Common myeloid progenitor, CD34-positive (primary cell): Measurements from ENCODE around the gene FAM117B.
"Not testable (repeated sequence)": the region's sequence is repeated elsewhere in the genome, so short reads cannot be mapped to it uniquely, and the experiment has no call there.

Source experiments
- CTCF ChIA-PET: fragments of 350-600 bp; sonication (Branson Sonifier 250); formaldehyde crosslinking; loops from one replicate; lab custom pipeline; 2021; ENCODE audit warnings: antibody characterized with exemption; lab: Charles Lee
- POLR2A ChIA-PET: fragments of 350-600 bp; sonication (Branson Sonifier 250); formaldehyde crosslinking; loops from one replicate; lab custom pipeline; 2021; ENCODE audit warnings: antibody characterized with exemption; lab: Charles Lee
- DNase-seq, 3 donors: peaks; one replicate each; pipeline versions ENCODE4 v3.0.0 to v3.0.0-alpha.2; 2013
- H3K27ac ChIP-seq, 2 experiments: 1 replicate in 1 of 2; 2 replicates in 1 of 2; pipeline ENCODE4 v1.7.0; 2013; ENCODE audit warnings: inconsistent platforms in 2 of 2, low read length in 2 of 2, mild to moderate bottlenecking in 2 of 2, low read depth in 1 of 2, moderate library complexity in 1 of 2; ENCODE audit not compliant: severe bottlenecking in 2 of 2, insufficient read depth in 1 of 2, poor library complexity in 1 of 2
- H3K27me3 ChIP-seq, 5 experiments: replicated peaks in 2 of 5; 1 replicate in 3 of 5; 2 replicates in 2 of 5; pipeline versions ENCODE4 v1.6.1 to v1.7.0; 2013; ENCODE audit warnings: low read length in 4 of 5, mild to moderate bottlenecking in 2 of 5, moderate library complexity in 2 of 5, inconsistent platforms in 1 of 5; ENCODE audit not compliant: insufficient read depth in 5 of 5, control insufficient read depth in 4 of 5
- H3K36me3 ChIP-seq, 4 experiments: 1 replicate in 2 of 4; 2 replicates in 2 of 4; pipeline versions ENCODE4 v1.6.1 to v1.7.0; 2013; ENCODE audit warnings: low read length in 3 of 4, control low read depth in 1 of 4, mild to moderate bottlenecking in 1 of 4; ENCODE audit not compliant: control insufficient read depth in 4 of 4, insufficient read depth in 4 of 4
- H3K4me1 ChIP-seq, 4 experiments: 1 replicate in 3 of 4; 2 replicates in 1 of 4; pipeline versions ENCODE4 v1.6.1 to v1.7.1; 2013; ENCODE audit warnings: low read length in 3 of 4, mild to moderate bottlenecking in 3 of 4, control low read depth in 1 of 4, inconsistent platforms in 1 of 4, moderate library complexity in 1 of 4; ENCODE audit not compliant: control insufficient read depth in 4 of 4, insufficient read depth in 4 of 4; ENCODE audit errors: control extremely low read depth in 1 of 4
- H3K4me3 ChIP-seq, 7 experiments: 1 replicate in 4 of 7; 2 replicates in 3 of 7; pipeline versions ENCODE4 v1.5.1 to v1.7.0; 2013; ENCODE audit warnings: mild to moderate bottlenecking in 7 of 7, low read length in 6 of 7, moderate library complexity in 6 of 7, inconsistent platforms in 2 of 7, low read depth in 2 of 7, control low read depth in 1 of 7; ENCODE audit not compliant: insufficient read depth in 4 of 7, control insufficient read depth in 1 of 7; ENCODE audit errors: extremely low read depth in 1 of 7
- H3K9me3 ChIP-seq, 5 experiments: 1 replicate in 4 of 5; 2 replicates in 1 of 5; pipeline versions ENCODE4 v1.6.1 to v1.7.1; 2013; ENCODE audit warnings: low read length in 4 of 5, mild to moderate bottlenecking in 2 of 5, inconsistent platforms in 1 of 5, low read depth in 1 of 5, moderate library complexity in 1 of 5; ENCODE audit not compliant: control insufficient read depth in 4 of 5, insufficient read depth in 2 of 5; ENCODE audit errors: control extremely low read depth in 1 of 5
- WGBS: methylation state at CpG from one replicate; pipeline ENCODE4 v1.1.5; 2013; ENCODE audit not compliant: insufficient coverage; 5-methylcytosine and 5-hydroxymethylcytosine counted together

Gene FAM117B

DNA sequence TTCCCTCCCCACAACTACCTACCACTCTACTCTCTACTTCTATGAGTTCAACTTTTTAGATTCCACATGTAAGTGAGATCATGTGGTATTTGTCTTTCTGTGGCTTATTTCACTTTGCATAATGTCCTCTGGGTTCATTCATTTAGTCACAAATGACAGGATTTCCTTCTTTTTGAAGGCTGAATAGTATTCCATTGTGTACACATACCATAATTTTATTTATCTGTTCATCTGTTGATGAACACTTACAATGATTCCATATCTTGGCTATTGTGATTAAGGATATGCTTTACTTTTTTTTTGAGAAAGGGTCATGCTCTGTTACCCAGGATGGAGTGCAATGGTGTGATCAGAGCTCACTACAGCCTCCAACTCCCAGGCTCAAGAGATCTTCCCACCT, 163.2 kb downstream of the FAM117B start:
- CTCF ChIA-PET: no interaction called here
- Histone ChIP-seq H3K27me3 (no peaks in the 10 kb centered on the region), H3K4me3 (no peak overlapping the region), H3K27ac (no peak overlapping the region), H3K9me3 (peaks cover 0 to 6% (median 0%) of the 10 kb centered on the region in 5 experiments), H3K36me3 (peaks cover 0 to 5% (median 0%) of the 10 kb centered on the region in 4 experiments), H3K4me1 (no peaks in the 10 kb centered on the region)
- POLR2A ChIA-PET: no interaction called here
- no peak for DNase-seq

- CTCF ChIA-PET, H3K9me3 ChIP-seq, H3K4me1 ChIP-seq, POLR2A ChIA-PET, H3K27ac ChIP-seq, H3K27me3 ChIP-seq, H3K4me3 ChIP-seq, H3K36me3 ChIP-seq, DNase-seq: not testable (repeated sequence)
- WGBS: 100% methylated on average over 8 of the region's 9 CpGs
Measured at GRCh38 chr2:202805911-202806310, 171.1 kb downstream of the FAM117B start.

GRCh38 chr2:202807431-202808138, 172.8 kb downstream of the FAM117B start:
- POLR2A ChIA-PET, H3K27ac ChIP-seq, H3K27me3 ChIP-seq, H3K9me3 ChIP-seq, H3K4me1 ChIP-seq, DNase-seq, CTCF ChIA-PET, H3K36me3 ChIP-seq, H3K4me3 ChIP-seq: not testable (repeated sequence)
- no CpG with 5 or more reads among the region's 1 CpG for WGBS

DNA sequence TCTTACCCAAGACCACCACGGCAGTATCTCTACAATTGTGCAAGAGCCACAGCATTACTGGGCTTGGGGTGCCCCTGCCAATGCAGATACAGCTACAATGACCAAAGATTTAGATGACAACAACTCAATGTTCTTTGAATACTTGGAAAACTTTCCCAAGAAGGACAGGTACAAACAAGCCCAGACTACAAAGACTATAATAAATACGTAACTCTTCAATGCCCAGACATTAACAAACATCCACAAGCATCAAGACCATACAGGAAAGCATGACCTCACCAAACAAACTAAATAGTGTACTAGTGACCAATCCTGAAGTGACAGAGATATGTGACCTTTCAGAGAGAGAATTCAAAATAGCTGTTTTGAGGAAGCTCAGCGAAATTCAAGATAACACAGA, 174.0 kb downstream of the FAM117B start:
- 100% methylated on average over 1 of the region's 3 CpGs for WGBS
- Histone ChIP-seq H3K27ac (no peak overlapping the region), H3K9me3 (peaks cover 0 to 4% (median 1%) of the 10 kb centered on the region in 5 experiments), H3K4me1 (no peaks in the 10 kb centered on the region), H3K36me3 (no peaks in the 10 kb centered on the region), H3K27me3 (no peaks in the 10 kb centered on the region), H3K4me3 (no peak overlapping the region)
- DNase-seq: no peak
- CTCF ChIA-PET: no interaction called here
- POLR2A ChIA-PET: no interaction called here

DNA sequence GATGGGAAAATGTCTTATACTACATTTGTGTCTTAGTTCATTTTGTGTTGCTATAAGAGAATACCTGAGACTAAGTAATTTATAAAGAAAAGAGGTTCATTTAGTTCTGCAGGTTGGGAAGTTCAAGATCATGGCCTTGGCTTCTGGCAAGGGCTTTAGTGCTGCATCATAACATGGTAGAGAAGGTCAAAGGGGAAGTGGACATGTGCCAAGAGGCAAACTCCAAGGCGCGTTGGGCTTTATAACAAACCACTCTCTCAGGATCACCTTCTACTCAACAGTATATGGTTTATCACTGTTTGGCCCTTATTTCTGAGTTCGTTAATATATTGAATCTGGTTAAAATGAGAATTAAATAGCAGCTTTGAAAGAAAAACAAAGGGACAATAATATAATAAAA, 178.6 kb downstream of the FAM117B start:
- H3K4me1 ChIP-seq: no peaks in the 10 kb centered on the region
- ChIA-PET CTCF (interaction anchor here (0.9 kb wide), 1 partner anchor 240 kb away, joined by 3 read pairs; no protein-coding TSS in a partner anchor), POLR2A (no interaction called here)
- peaks cover 0 to 7% (median 2%) of the 10 kb centered on the region in 5 experiments for H3K9me3 ChIP-seq
- H3K36me3 ChIP-seq: peaks cover 0 to 5% (median 0%) of the 10 kb centered on the region in 4 experiments
- no CpG with 5 or more reads among the region's 3 CpGs for WGBS
- H3K4me3 ChIP-seq: no peak overlapping the region
- H3K27ac ChIP-seq: no peak overlapping the region
- H3K27me3 ChIP-seq: no peaks in the 10 kb centered on the region
- DNase-seq: no peak

DNA sequence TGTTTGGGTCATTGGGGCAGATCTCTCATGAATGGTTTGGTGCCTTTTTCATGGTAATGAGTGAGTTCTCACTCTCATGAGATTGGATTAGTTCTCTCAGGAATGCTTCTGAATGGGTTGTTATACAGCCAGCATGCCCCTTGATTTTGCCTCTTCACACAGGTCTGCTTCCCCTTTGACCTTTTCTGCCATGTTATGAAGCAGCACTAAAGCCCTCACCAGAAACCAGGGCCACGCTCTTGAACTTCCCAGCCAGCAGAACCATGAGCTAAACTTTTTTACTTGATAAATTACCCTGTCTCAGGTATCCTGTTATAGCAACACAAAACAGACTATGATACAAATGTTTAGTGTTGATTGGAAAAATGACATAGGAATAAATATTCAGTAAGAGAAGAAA, 179.5 kb downstream of the FAM117B start:
- Histone ChIP-seq H3K9me3 (peaks cover 0 to 7% (median 2%) of the 10 kb centered on the region in 5 experiments), H3K27ac (no peak overlapping the region), H3K4me3 (no peak overlapping the region), H3K4me1 (no peaks in the 10 kb centered on the region), H3K27me3 (no peaks in the 10 kb centered on the region), H3K36me3 (peaks cover 0 to 5% (median 0%) of the 10 kb centered on the region in 4 experiments)
- CTCF ChIA-PET: interaction anchor here (1.1 kb wide), 1 partner anchor 455 kb away, joined by 3 read pairs; no protein-coding TSS in a partner anchor
- no peak for DNase-seq
- 57% methylated on average over 1 of the region's 1 CpG for WGBS
- POLR2A ChIA-PET: no interaction called here

- 100% methylated on average over 4 of the region's 4 CpGs for WGBS
- Histone ChIP-seq H3K4me1 (no peaks in the 10 kb centered on the region), H3K27ac (no peak overlapping the region), H3K27me3 (no peaks in the 10 kb centered on the region), H3K36me3 (peaks cover 0 to 5% (median 0%) of the 10 kb centered on the region in 4 experiments), H3K4me3 (no peak overlapping the region), H3K9me3 (peaks cover 0 to 3% (median 2%) of the 10 kb centered on the region in 5 experiments)
- DNase-seq: no peak
- ChIA-PET POLR2A (no interaction called here), CTCF (interaction anchor here (0.6 to 0.9 kb wide), 2 partner anchors 15 to 311 kb away, joined by 3 to 4 read pairs; no protein-coding TSS in a partner anchor)
Measured at GRCh38 chr2:202815548-202816360, 181.0 kb downstream of the FAM117B start.
